ENCODE results near the gene ICE2.
"Not testable (repeated sequence)": the region's sequence is repeated elsewhere in the genome, so short reads cannot be mapped to it uniquely, and the experiment has no call there.

GRCh38 chr15:60410350-60410749, 68.6 kb downstream of the ICE2 start:
- not testable (repeated sequence) for TF ChIP-seq EZH2 (IDR thresholded peaks at IDR 0.05; ENCODE audit: insufficient read depth, low read length); CTCF (IDR thresholded peaks at IDR 0.05; ENCODE audit: insufficient read depth, low read depth, low read length)

All from astrocyte (in vitro differentiated cells and primary cell).